Keratinocyte (primary cell): ENCODE results near the gene LAMP1. TPM values are rescaled to one million over a fixed set of nuclear protein-coding genes. Genes with fewer than 3 reads are reported as not detected.

Experiments
- DNase-seq: peaks from one replicate; pipeline ENCODE4 v3.0.0-alpha.2; 2011; ENCODE audit warnings: low read depth, missing footprints, low spot score
- FAIRE-seq: peaks from 2 replicates; lab custom pipeline; 2011; peaks lifted over from hg19 to GRCh38; lab: Jason Lieb, UNC
- H2AFZ ChIP-seq: 2 replicates; pipeline ENCODE4 v1.6.0; 2012; ENCODE audit warnings: low read length, control low read depth, inconsistent platforms; ENCODE audit not compliant: control insufficient read depth
- H3K27ac ChIP-seq: 2 replicates; pipeline ENCODE4 v1.5.1; 2011; ENCODE audit warnings: low read length; ENCODE audit not compliant: control insufficient read depth, insufficient read depth
- H3K27me3 ChIP-seq: 3 replicates; pipeline ENCODE4 v1.6.0; 2011; ENCODE audit warnings: low read length; ENCODE audit not compliant: control insufficient read depth, insufficient read depth; ENCODE audit errors: extremely low read depth
- H3K36me3 ChIP-seq, 2 experiments: 2 replicates in 1 of 2; 3 replicates in 1 of 2; pipeline ENCODE4 v1.5.1; 2011; ENCODE audit warnings: low read length in 2 of 2, mild to moderate bottlenecking in 1 of 2; ENCODE audit not compliant: control insufficient read depth in 2 of 2, insufficient read depth in 2 of 2; ENCODE audit errors: extremely low read depth in 1 of 2
- H3K4me1 ChIP-seq: 3 replicates; pipeline ENCODE4 v1.5.1; 2011; ENCODE audit warnings: low read length; ENCODE audit not compliant: control insufficient read depth, insufficient read depth; ENCODE audit errors: extremely low read depth
- H3K4me2 ChIP-seq: 3 replicates; pipeline ENCODE4 v1.6.0; 2011; ENCODE audit warnings: low read depth, low read length; ENCODE audit not compliant: control insufficient read depth, insufficient read depth; ENCODE audit errors: extremely low read depth
- H3K4me3 ChIP-seq, 3 experiments: fragments of 200-600 bp in 1 of 3; sonication (generic) in 1 of 3; 2 replicates in 2 of 3; 3 replicates in 1 of 3; pipeline ENCODE4 v1.5.1; 2011 to 2016; ENCODE audit warnings: low read length in 3 of 3, mild to moderate bottlenecking in 3 of 3, control low read depth in 2 of 3, inconsistent platforms in 1 of 3, low read depth in 1 of 3, mixed read lengths in 1 of 3, mixed run types in 1 of 3, moderate library complexity in 1 of 3; ENCODE audit not compliant: control insufficient read depth in 2 of 3, insufficient read depth in 2 of 3; ENCODE audit errors: extremely low read depth in 1 of 3
- H3K79me2 ChIP-seq: 2 replicates; pipeline ENCODE4 v1.6.0; 2012; ENCODE audit warnings: low read length; ENCODE audit not compliant: control insufficient read depth, insufficient read depth
- H3K9ac ChIP-seq: 3 replicates; pipeline ENCODE4 v1.6.0; 2011; ENCODE audit warnings: low read length; ENCODE audit not compliant: control insufficient read depth, insufficient read depth; ENCODE audit errors: extremely low read depth
- H3K9me1 ChIP-seq: 3 replicates; pipeline ENCODE4 v1.6.0; 2011; ENCODE audit warnings: low read length; ENCODE audit not compliant: control insufficient read depth, insufficient read depth; ENCODE audit errors: extremely low read depth
- H3K9me3 ChIP-seq: 2 replicates; pipeline ENCODE4 v1.5.1; 2012; ENCODE audit warnings: low read depth, low read length; ENCODE audit not compliant: control insufficient read depth
- H4K20me1 ChIP-seq: 3 replicates; pipeline ENCODE4 v1.6.0; 2011; ENCODE audit warnings: low read length; ENCODE audit not compliant: control insufficient read depth, insufficient read depth; ENCODE audit errors: extremely low read depth
- EZH2 ChIP-seq: IDR thresholded peaks from one replicate; pipeline ENCODE4 v1.6.1; 2012; ENCODE audit warnings: inconsistent platforms, mild to moderate bottlenecking, low read length, moderate library complexity
- dilution Hi-C: fragments of 300-500 bp; cut with MboI; formaldehyde crosslinking; loops from one replicate; pipeline ENCODE4 v1.7.0; 2020; ENCODE audit warnings: low sequenced_read_pairs; ENCODE audit not compliant: extremely low pct_ligation_motif_present
- polyA plus RNA-seq, 5 experiments: library from polyadenylated mRNA; depleted of rRNA in 3 of 5; stranded (reverse) in 3 of 5; stranded (forward) in 1 of 5; unstranded in 1 of 5; fragments of >200 nt; gene quantifications; 1 replicate in 1 of 5; 2 replicates in 3 of 5; 3 replicates in 1 of 5; pipeline versions ENCODE4 v1.2.1 to v1.2.3, GENCODE V29; 2011 to 2012; ENCODE audit warnings: missing spikeins in 2 of 5, low read depth in 1 of 5, low replicate concordance in 1 of 5
- TF ChIP-seq, protein P1 (sequence below), 3 experiments: IDR thresholded peaks in 1 of 3; conservative IDR thresholded peaks in 1 of 3; optimal IDR thresholded peaks in 1 of 3; 2 replicates in 2 of 3; 3 replicates in 1 of 3; pipeline versions ENCODE3 to v1.5.1; 2011; ENCODE audit warnings: low read length in 3 of 3, mild to moderate bottlenecking in 3 of 3, moderate library complexity in 2 of 3, control low read depth in 1 of 3, inconsistent platforms in 1 of 3; ENCODE audit not compliant: insufficient read depth in 2 of 3; ENCODE audit errors: extremely low read depth in 1 of 3

LAMP1 gene
- polyA plus RNA-seq, 1 donor (not counting 4 experiments of a cell fraction or from before 2014, with no cell fraction given), result 202 TPM

DNA sequence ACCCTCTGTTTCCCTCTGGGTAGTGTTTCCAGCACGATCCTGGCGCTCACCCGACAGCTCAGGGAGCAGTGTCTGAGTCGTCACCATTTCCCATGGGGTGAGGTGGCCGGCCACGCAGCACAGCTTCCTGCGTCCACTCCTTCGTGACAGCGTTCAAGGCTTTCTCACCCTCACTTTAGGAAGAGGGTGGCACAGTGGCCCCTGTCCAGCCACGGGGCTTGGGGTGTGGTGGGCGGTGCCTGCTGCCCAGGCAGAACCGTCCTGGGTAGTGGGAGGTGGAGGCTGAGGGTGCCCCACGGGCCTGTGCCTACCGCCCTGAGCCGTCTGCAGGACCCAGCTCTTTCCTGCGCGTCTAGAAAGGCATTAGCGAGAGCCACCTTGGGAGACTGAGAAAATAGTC, 21.9 kb downstream of the LAMP1 start:
- Histone ChIP-seq H3K9ac (no peak overlapping the region), H3K79me2 (peaks cover 12% of the 10 kb centered on the region), H3K4me1 (no peaks in the 10 kb centered on the region), H4K20me1 (no peaks in the 10 kb centered on the region), H3K4me2 (no peak overlapping the region), H3K27ac (no peak overlapping the region), H3K36me3 (peaks cover 26 to 34% of the 10 kb centered on the region in 2 experiments), H3K27me3 (no peaks in the 10 kb centered on the region), H3K9me3 (no peaks in the 10 kb centered on the region), H3K4me3 (no peak overlapping the region), H2AFZ (no peak overlapping the region), H3K9me1 (no peaks in the 10 kb centered on the region)
- DNase-seq (no peak), FAIRE-seq (no peak)
- dilution Hi-C loops, result no loop called here
- no peak for TF ChIP-seq EZH2
- TF ChIP-seq, protein P1, sequence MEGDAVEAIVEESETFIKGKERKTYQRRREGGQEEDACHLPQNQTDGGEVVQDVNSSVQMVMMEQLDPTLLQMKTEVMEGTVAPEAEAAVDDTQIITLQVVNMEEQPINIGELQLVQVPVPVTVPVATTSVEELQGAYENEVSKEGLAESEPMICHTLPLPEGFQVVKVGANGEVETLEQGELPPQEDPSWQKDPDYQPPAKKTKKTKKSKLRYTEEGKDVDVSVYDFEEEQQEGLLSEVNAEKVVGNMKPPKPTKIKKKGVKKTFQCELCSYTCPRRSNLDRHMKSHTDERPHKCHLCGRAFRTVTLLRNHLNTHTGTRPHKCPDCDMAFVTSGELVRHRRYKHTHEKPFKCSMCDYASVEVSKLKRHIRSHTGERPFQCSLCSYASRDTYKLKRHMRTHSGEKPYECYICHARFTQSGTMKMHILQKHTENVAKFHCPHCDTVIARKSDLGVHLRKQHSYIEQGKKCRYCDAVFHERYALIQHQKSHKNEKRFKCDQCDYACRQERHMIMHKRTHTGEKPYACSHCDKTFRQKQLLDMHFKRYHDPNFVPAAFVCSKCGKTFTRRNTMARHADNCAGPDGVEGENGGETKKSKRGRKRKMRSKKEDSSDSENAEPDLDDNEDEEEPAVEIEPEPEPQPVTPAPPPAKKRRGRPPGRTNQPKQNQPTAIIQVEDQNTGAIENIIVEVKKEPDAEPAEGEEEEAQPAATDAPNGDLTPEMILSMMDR (optimal IDR thresholded peaks at IDR 0.05 in 1 of 3, IDR thresholded peaks at IDR 0.05 in 1 of 3, conservative IDR thresholded peaks at IDR 0.05 in 1 of 3; ENCODE audit: extremely low read depth in 1 of 3, insufficient read depth in 2 of 3, low read length in 3 of 3), result no peak

DNA sequence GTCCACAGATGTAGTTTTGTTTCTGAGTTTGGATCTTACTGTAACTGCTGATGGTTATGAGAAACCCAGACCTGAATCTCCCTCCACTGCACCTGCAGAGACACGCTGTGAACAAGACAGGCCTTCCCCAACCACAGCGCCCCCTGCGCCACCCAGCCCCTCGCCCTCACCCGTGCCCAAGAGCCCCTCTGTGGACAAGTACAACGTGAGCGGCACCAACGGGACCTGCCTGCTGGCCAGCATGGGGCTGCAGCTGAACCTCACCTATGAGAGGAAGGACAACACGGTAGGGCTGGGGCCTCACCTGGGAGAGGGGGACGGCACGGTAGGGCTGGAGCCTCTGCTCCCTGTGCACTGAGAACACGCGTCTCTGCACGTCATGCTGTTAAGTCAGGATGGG, 22.3 kb downstream of the LAMP1 start:
- no peak for FAIRE-seq
- H3K9me1 ChIP-seq, result no peaks in the 10 kb centered on the region
- dilution Hi-C loops, result no loop called here
- no peaks in the 10 kb centered on the region for H4K20me1 ChIP-seq
- H3K9me3 ChIP-seq, result no peaks in the 10 kb centered on the region
- TF ChIP-seq EZH2, result no peak
- TF ChIP-seq, protein P1 (optimal IDR thresholded peaks at IDR 0.05 in 1 of 3, IDR thresholded peaks at IDR 0.05 in 1 of 3, conservative IDR thresholded peaks at IDR 0.05 in 1 of 3; ENCODE audit: extremely low read depth in 1 of 3, insufficient read depth in 2 of 3, low read length in 3 of 3), result no peak
- H3K4me1 ChIP-seq, result no peaks in the 10 kb centered on the region
- peaks cover 27 to 34% of the 10 kb centered on the region in 2 experiments for H3K36me3 ChIP-seq
- no peak overlapping the region for H3K4me3 ChIP-seq
- H3K9ac ChIP-seq, result no peak overlapping the region
- H3K4me2 ChIP-seq, result no peak overlapping the region
- peaks cover 11% of the 10 kb centered on the region for H3K79me2 ChIP-seq
- no peaks in the 10 kb centered on the region for H3K27me3 ChIP-seq
- no peak overlapping the region for H3K27ac ChIP-seq
- H2AFZ ChIP-seq, result no peak overlapping the region
- no peak for DNase-seq
